ENCODE measurements around the gene COL9A3.

Gene COL9A3

GRCh38 chr20:62811320-62811719, 5.5 kb upstream of the COL9A3 start:
- Histone ChIP-seq H3K4me3 (IDR thresholded peaks at IDR 0.05; ENCODE audit: insufficient read depth, low read depth, low read length) (no peak overlapping the region), H3K36me3 (ENCODE audit: insufficient read depth) (no peaks in the 10 kb centered on the region; the same call in 1 of the 2 replicates), H3K4me1 (ENCODE audit: low read depth, poor library complexity, severe bottlenecking) (peaks cover 6% of the 10 kb centered on the region), H3K9ac (no peak overlapping the region), H3K27ac (no peak overlapping the region), H3K79me2 (ENCODE audit: insufficient read depth, low read depth) (peaks cover 13% of the 10 kb centered on the region), H3K4me2 (no peak overlapping the region), H4K20me1 (ENCODE audit: insufficient read depth) (no peaks in the 10 kb centered on the region), H3K27me3 (ENCODE audit: insufficient read depth, low read depth) (peaks cover 9% of the 10 kb centered on the region), H2AFZ (ENCODE audit: low read depth) (no peak overlapping the region)
- TF ChIP-seq, protein P1, sequence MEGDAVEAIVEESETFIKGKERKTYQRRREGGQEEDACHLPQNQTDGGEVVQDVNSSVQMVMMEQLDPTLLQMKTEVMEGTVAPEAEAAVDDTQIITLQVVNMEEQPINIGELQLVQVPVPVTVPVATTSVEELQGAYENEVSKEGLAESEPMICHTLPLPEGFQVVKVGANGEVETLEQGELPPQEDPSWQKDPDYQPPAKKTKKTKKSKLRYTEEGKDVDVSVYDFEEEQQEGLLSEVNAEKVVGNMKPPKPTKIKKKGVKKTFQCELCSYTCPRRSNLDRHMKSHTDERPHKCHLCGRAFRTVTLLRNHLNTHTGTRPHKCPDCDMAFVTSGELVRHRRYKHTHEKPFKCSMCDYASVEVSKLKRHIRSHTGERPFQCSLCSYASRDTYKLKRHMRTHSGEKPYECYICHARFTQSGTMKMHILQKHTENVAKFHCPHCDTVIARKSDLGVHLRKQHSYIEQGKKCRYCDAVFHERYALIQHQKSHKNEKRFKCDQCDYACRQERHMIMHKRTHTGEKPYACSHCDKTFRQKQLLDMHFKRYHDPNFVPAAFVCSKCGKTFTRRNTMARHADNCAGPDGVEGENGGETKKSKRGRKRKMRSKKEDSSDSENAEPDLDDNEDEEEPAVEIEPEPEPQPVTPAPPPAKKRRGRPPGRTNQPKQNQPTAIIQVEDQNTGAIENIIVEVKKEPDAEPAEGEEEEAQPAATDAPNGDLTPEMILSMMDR (conservative IDR thresholded peaks at IDR 0.05; ENCODE audit: low read depth, low read length), result no peak

DNA sequence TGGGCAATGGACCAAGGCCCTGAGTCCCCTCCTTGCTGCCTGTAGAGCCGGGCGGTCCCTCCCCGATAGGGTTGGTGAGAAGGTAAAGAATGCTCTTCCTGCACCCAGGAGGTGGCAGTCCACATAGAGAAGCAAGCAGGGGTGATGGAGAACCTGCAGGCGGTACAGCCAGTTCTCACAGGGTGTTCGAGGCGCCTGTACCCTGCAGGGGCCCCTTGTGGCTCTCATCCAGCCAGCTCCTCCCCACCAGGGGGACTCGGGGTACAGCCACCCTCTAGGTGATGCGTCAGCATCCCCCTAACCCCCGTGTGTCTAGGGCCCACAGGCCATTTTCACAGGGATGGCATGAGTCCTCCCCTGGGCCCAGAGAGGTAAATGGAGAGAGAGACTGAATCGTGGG, 5.1 kb upstream of the COL9A3 start:
- Histone ChIP-seq H3K4me3 (IDR thresholded peaks at IDR 0.05; ENCODE audit: insufficient read depth, low read depth, low read length) (no peak overlapping the region), H3K9ac (no peak overlapping the region), H3K79me2 (ENCODE audit: insufficient read depth, low read depth) (peaks cover 11% of the 10 kb centered on the region; the same call in 1 of the 2 replicates), H3K4me1 (ENCODE audit: low read depth, poor library complexity, severe bottlenecking) (peaks cover 5% of the 10 kb centered on the region), H4K20me1 (ENCODE audit: insufficient read depth) (no peaks in the 10 kb centered on the region), H3K27me3 (ENCODE audit: insufficient read depth, low read depth) (peaks cover 13% of the 10 kb centered on the region), H2AFZ (ENCODE audit: low read depth) (no peak overlapping the region), H3K27ac (no peak overlapping the region), H3K4me2 (no peak overlapping the region), H3K36me3 (ENCODE audit: insufficient read depth) (no peaks in the 10 kb centered on the region; the same call in 1 of the 2 replicates)
- TF ChIP-seq, protein P1 (conservative IDR thresholded peaks at IDR 0.05; ENCODE audit: low read depth, low read length), result no peak

GRCh38 chr20:62812181-62812906, 4.5 kb upstream of the COL9A3 start:
- no peak overlapping the region for H3K4me3 ChIP-seq (IDR thresholded peaks at IDR 0.05; ENCODE audit: insufficient read depth, low read depth, low read length)
- no peak overlapping the region for H3K4me2 ChIP-seq
- no peaks in the 10 kb centered on the region; the same call in 1 of the 2 replicates for H3K36me3 ChIP-seq (ENCODE audit: insufficient read depth)
- 0 out of 2 replicates have a peak, but pooled peaks cover 5% of the 10 kb centered on the region for H3K79me2 ChIP-seq (ENCODE audit: insufficient read depth, low read depth)
- TF ChIP-seq, protein P1 (conservative IDR thresholded peaks at IDR 0.05; ENCODE audit: low read depth, low read length), result no peak
- no peak overlapping the region for H2AFZ ChIP-seq (ENCODE audit: low read depth)
- no peaks in the 10 kb centered on the region for H4K20me1 ChIP-seq (ENCODE audit: insufficient read depth)
- H3K4me1 ChIP-seq (ENCODE audit: low read depth, poor library complexity, severe bottlenecking), result no peaks in the 10 kb centered on the region
- H3K27me3 ChIP-seq (ENCODE audit: insufficient read depth, low read depth), result peaks cover 17% of the 10 kb centered on the region
- H3K9ac ChIP-seq, result no peak overlapping the region
- H3K27ac ChIP-seq, result no peak overlapping the region

- 0 out of 2 replicates have a peak, but pooled peaks cover 5% of the 10 kb centered on the region for H3K79me2 ChIP-seq (ENCODE audit: insufficient read depth, low read depth)
- no peak overlapping the region for H2AFZ ChIP-seq (ENCODE audit: low read depth)
- no peak overlapping the region for H3K4me2 ChIP-seq
- H3K27ac ChIP-seq, result no peak overlapping the region
- no peak overlapping the region for H3K9ac ChIP-seq
- H4K20me1 ChIP-seq (ENCODE audit: insufficient read depth), result no peaks in the 10 kb centered on the region
- H3K4me3 ChIP-seq (IDR thresholded peaks at IDR 0.05; ENCODE audit: insufficient read depth, low read depth, low read length), result no peak overlapping the region
- no peaks in the 10 kb centered on the region; the same call in 1 of the 2 replicates for H3K36me3 ChIP-seq (ENCODE audit: insufficient read depth)
- H3K27me3 ChIP-seq (ENCODE audit: insufficient read depth, low read depth), result peaks cover 22% of the 10 kb centered on the region
- TF ChIP-seq, protein P1 (conservative IDR thresholded peaks at IDR 0.05; ENCODE audit: low read depth, low read length), result no peak
- H3K4me1 ChIP-seq (ENCODE audit: low read depth, poor library complexity, severe bottlenecking), result no peaks in the 10 kb centered on the region
Observed at GRCh38 chr20:62812907-62813200, 4.0 kb upstream of the COL9A3 start.
